HG02870 (cell line): ENCODE measurements around the gene BCL2.

Experiments used
- ATAC-seq: cut with Tn5 transposase; IDR thresholded peaks from one replicate; pipeline ENCODE4 v1.9.1; 2021; ENCODE audit warnings: mild to moderate bottlenecking, moderate library complexity; ENCODE audit not compliant: unreplicated experiment

BCL2 gene

GRCh38 chr18:63148449-63149301 is 170.9 kb downstream of the BCL2 start:
- no peak for ATAC-seq

- no peak for ATAC-seq
Measured at GRCh38 chr18:63147973-63148372, 171.6 kb downstream of the BCL2 start.

GRCh38 chr18:63146828-63147409 is 172.7 kb downstream of the BCL2 start:
- ATAC-seq = no peak

- ATAC-seq = no peak
Measured at GRCh38 chr18:63145851-63146555, 173.6 kb downstream of the BCL2 start.

- ATAC-seq = no peak
Measured at GRCh38 chr18:63145166-63145850, 174.3 kb downstream of the BCL2 start.

GRCh38 chr18:63144748-63145147 is 174.8 kb downstream of the BCL2 start:
- ATAC-seq = no peak

- no peak for ATAC-seq
Measured at GRCh38 chr18:63143330-63143771, 176.2 kb downstream of the BCL2 start.

GRCh38 chr18:63142594-63143225 is 176.9 kb downstream of the BCL2 start:
- no peak for ATAC-seq

GRCh38 chr18:63141778-63142176 is 177.8 kb downstream of the BCL2 start:
- ATAC-seq = peak; percentile 54

GRCh38 chr18:63140997-63141777 is 178.4 kb downstream of the BCL2 start:
- ATAC-seq = no peak

GRCh38 chr18:63140038-63140450 is 179.5 kb downstream of the BCL2 start:
- no peak for ATAC-seq

- ATAC-seq = peak; percentile 39
Measured at GRCh38 chr18:63138436-63139340, 180.9 kb downstream of the BCL2 start.

GRCh38 chr18:63137999-63138435 is 181.6 kb downstream of the BCL2 start:
- peak; percentile 21 for ATAC-seq

GRCh38 chr18:63135101-63135500 is 184.5 kb downstream of the BCL2 start:
- ATAC-seq = no peak

- no peak for ATAC-seq
Measured at GRCh38 chr18:63132819-63133200, 186.8 kb downstream of the BCL2 start.

- no peak for ATAC-seq
Measured at GRCh38 chr18:63131959-63132818, 187.4 kb downstream of the BCL2 start.

- no peak for ATAC-seq
Measured at GRCh38 chr18:63131106-63131958, 188.2 kb downstream of the BCL2 start.
